HG02798 (cell line): Measurements from ENCODE around the gene HDAC4.

Experiments
- ATAC-seq: cut with Tn5 transposase; IDR thresholded peaks from one replicate; pipeline ENCODE4 v1.9.1; 2021; ENCODE audit warnings: mild to moderate bottlenecking; ENCODE audit not compliant: unreplicated experiment, poor library complexity

The HDAC4 gene

GRCh38 chr2:239015218-239015900 is 385.5 kb downstream of the HDAC4 start:
- no peak for ATAC-seq

- no peak for ATAC-seq
These were observed 386.2 kb downstream of the HDAC4 start for GRCh38 chr2:239014458-239015217.

DNA sequence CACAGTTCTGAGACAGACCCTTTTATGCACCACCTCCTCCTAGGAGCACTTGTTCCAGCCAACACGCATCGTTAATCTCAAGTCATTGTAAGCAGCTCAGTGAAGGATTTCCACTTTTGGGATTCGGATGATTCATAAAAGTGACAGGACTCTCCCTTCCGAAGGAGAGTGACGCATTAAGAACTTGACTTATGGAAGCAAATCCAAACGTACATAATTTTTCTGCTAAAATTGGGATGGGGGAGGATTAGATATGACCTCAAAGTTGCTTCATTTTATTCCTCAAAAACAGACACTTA is 387.2 kb downstream of the HDAC4 start:
- no peak for ATAC-seq

DNA sequence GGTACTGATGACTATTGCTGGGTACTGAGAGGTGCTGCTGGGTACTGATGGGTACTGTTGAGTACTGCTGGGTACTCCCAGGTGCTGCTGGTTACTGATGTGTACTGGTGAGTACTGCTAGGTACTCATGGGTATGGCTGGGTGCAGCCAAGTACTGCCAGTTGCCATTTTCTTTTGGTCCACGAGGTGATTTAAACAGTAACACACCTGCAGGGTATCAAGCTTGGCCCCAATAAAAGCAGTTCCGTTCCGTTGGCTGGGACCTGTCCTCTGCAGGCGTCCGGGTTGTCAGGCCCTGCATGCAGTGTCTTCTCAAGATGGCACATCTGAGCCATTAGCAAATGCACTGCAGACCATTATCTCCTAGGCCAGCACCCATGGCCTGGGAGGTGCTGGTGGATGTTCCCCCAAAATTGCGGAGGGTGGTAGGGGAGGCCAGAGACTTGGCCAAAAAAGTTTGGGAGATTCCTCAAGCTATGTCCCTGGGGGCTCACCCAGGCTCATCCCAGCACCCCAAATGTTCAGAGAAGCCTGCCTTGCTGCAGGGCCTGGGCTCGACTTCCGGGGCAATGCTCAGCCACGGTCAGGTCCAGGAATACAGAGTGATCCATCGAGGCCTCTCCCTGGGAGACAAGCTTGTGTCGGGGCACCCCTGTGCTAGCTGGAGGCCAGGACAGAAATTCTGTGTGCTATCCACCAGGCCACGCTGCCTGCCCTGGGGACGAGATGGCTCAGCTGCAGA is 387.7 kb downstream of the HDAC4 start:
- no peak for ATAC-seq

GRCh38 chr2:239012228-239012627 is 388.6 kb downstream of the HDAC4 start:
- ATAC-seq: no peak

GRCh38 chr2:239009589-239009961 is 391.2 kb downstream of the HDAC4 start:
- no peak for ATAC-seq

GRCh38 chr2:239008677-239009588 is 391.9 kb downstream of the HDAC4 start:
- no peak for ATAC-seq

DNA sequence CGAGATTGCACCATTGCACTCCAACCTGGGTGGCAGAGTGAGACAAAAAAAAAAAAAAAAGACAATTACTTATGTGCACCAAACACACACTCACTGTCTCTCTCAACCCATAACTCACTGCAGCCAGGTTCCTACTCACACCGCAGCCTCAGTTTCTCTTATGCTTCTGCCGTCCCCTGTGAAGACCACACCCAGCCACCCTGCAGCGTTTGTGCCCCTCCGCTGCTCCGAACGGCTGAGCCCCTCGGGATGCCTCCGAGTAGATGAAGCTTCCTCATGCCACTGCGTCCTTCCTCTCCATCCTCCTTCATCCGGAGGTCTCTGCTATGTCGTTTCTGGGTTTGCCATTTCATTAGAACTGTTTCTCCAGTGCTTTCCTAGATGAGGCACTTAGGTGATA is 392.8 kb downstream of the HDAC4 start:
- no peak for ATAC-seq

DNA sequence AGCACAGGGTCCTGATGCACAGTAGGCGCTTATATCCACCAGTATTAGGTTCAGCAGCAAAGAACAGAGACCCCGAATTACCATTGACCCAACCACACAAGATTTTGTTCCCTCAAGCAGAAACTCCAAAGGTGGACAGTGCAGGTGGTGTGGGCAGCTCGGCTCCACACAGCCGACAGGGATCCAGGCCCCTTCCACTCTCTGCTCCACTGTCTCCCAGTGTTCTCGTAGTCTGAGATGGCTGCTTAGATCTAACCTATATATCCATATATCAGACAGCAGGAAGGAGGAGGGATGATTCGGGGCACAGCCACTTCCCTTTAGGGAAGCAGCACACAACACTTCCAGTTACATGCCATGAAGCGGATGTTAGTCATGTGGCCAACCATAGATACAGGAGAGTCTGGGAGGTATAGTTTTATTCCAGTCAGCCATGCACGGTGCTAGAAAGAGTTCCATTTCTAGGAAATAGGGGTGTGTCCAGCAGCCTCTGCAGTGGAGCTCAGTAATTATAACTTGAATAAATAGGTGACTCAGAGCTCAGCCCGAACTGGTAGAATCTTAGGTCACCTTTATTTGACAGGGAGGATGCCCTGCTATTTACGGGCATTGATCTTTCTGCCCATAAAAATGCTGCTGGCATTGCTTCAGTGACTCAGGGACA is 394.1 kb downstream of the HDAC4 start:
- ATAC-seq: no peak

DNA sequence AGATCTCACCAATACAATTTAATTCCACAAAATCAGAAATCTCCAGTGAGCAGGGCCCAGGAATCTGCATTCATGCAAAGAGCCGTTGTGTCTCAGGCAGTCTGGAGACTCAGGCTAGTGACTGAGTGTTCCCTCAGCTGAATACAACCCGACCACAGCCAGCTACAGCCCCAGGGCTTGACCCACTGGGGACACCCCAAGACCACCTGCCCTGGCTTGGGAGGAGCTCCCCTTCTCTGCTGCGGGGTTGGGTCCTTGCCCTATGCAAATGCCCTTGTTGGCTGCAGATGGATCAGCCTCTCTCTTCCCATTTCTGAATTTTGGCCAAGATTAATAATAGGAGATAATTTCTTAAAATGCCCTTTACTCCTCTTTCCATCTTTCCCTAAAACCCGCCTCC is 395.2 kb downstream of the HDAC4 start:
- ATAC-seq: no peak

GRCh38 chr2:239004274-239005015 is 396.4 kb downstream of the HDAC4 start:
- ATAC-seq: no peak

- ATAC-seq: no peak
These were observed 397.1 kb downstream of the HDAC4 start for GRCh38 chr2:239003624-239004273.

DNA sequence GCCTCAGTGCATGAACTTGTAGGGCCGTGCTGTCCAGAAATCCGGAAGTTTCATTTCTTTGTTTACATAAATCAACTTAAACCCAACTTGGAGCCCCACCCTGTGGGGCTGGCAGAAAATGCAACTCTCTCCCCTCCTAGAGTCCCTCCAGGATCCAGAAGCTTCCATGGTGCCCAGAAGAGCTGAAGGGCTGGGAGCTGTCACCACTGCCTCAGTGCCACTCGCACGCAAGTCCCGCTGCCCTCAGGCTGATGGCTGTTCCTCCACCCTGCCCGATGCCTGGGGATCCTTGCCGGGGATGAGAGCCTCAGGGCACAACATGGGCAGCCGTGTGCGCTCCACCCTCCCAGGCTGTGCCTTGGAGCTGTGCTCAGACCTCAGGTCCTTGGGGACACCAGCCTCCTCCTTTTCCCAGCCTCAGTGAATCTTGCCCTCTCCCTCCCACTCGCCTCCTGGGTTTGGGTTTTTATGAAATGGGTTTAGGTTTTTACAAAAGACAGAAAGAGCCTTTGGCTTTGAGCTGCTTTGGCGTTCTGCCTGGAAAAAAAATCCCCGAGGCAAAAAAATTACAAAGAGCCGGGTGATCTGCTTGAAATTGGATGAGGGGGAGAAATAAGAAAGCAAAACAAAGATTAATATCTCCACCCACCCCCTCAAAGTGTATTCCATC is 397.7 kb downstream of the HDAC4 start:
- ATAC-seq: no peak

DNA sequence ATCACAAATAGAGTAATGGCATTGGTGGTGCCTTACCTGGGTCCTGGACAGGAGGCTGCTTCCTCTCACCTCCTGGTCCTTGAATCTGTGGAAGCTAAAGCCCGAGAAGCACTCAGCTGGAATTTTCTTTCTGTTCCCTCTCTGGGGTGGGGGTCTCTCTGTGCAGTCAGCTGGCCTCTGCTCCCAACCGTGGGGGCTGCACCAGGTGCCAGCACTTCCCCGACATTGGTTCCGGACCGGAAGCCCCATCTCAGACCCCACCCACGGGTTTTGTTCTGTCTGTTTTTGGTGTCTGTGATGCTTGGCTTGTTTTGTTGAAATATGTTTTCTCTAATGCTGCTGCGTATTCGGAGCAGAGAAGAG is 398.2 kb downstream of the HDAC4 start:
- ATAC-seq: no peak

- no peak for ATAC-seq
These were observed 399.0 kb downstream of the HDAC4 start for GRCh38 chr2:239001794-239002193.

- no peak for ATAC-seq
These were observed 400.2 kb downstream of the HDAC4 start for GRCh38 chr2:239000500-239001073.

DNA sequence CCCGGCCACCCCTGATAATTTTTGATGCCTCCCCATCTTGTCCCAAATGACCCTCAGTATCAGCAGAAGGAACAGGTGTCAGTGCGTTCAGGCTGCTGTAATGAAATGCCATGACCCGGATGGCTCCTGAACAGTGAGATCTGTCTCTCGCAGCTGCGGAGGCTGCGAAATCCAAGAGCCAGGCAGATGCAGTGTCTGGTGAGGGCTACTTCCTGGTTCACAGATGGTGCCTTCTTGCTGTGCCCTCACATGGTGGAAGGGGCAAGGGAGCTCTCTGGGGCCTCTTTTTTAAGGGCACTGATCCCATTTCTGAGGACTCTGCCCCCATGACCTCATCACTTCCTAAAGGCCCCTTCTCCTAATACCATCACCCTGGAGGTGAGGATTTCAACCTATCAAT is 400.7 kb downstream of the HDAC4 start:
- ATAC-seq: no peak

DNA sequence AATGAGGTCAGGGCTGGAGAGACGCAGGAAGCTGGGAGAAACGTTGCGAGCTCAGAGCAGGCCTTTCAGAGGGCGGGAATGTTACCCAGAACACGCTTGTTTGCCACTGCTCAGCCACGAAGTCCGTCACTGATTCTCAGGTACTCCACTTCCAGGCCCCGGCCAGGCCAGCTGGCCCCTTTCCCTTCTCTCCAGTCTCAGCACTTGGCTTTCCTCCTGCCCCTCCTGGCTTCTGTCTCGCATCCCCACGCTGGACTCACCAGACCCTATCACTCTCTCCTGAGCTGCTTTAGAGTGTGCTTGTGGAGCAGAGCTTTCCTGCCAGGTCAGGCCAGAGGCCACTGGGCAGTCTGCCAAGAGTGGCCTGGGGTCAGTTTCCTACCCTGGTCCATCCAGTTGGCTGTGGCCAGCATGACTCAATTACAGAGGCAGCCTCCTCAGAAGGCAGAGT is 401.5 kb downstream of the HDAC4 start:
- no peak for ATAC-seq
